ENCODE results near the gene FAM131B.

- TF ChIP-seq EZH2 (IDR thresholded peaks at IDR 0.05; ENCODE audit: low read length, unreplicated experiment): no peak
- TF ChIP-seq, protein P1, sequence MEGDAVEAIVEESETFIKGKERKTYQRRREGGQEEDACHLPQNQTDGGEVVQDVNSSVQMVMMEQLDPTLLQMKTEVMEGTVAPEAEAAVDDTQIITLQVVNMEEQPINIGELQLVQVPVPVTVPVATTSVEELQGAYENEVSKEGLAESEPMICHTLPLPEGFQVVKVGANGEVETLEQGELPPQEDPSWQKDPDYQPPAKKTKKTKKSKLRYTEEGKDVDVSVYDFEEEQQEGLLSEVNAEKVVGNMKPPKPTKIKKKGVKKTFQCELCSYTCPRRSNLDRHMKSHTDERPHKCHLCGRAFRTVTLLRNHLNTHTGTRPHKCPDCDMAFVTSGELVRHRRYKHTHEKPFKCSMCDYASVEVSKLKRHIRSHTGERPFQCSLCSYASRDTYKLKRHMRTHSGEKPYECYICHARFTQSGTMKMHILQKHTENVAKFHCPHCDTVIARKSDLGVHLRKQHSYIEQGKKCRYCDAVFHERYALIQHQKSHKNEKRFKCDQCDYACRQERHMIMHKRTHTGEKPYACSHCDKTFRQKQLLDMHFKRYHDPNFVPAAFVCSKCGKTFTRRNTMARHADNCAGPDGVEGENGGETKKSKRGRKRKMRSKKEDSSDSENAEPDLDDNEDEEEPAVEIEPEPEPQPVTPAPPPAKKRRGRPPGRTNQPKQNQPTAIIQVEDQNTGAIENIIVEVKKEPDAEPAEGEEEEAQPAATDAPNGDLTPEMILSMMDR (conservative IDR thresholded peaks at IDR 0.05; ENCODE audit: low read depth, low read length): no peak
These were observed 23.6 kb upstream of the FAM131B start for GRCh38 chr7:143385891-143386781.

Data from PC-3 (cell line).